ENCODE measurements around the gene DENND4A.

The DENND4A gene

DNA sequence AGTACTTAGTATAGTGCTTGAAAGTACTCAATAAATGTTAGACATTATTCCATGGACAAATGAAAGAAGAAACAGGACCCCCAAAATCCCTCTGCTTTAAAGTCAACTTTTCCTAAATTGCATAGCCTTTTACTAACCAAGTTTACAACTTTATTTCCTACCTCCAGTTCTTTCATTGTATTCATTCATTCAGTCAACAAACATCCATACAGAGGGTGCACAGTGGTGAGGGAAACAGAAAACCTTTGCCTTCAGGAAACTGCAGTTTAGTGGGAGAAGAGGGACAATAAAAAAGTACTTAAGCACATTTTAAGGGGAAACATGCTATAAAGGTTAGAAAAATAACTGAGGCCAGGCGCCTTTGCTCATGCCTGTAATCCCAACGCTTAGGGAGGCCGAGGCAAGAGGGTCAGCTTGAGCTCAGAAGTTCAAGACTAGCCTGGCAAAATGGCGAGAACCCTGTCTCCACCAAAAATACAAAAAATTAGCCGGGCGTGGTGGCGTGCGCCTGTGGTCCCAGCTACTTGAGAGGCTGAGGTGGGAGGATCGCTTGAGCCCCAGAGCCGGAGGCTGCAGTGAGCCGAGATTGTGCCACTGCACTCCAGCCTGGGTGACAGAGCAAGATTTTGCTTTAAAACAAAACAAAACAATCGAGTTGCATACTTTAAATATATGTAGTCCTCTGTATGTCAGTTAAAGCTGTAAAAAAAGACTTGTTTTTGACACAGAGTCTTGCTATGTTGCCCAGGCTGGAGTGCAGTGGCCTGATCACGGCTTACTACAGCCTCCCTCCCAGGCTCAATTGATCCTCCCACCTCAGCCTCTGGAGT lies 1.1 kb upstream of the DENND4A start:
- peak overlapping the region; percentile 71 for H3K4me3 ChIP-seq (ENCODE audit: low read depth, low read length)
- H3K9me3 ChIP-seq (ENCODE audit: severe bottlenecking): no peaks in the 10 kb centered on the region
- TF ChIP-seq, protein P1, sequence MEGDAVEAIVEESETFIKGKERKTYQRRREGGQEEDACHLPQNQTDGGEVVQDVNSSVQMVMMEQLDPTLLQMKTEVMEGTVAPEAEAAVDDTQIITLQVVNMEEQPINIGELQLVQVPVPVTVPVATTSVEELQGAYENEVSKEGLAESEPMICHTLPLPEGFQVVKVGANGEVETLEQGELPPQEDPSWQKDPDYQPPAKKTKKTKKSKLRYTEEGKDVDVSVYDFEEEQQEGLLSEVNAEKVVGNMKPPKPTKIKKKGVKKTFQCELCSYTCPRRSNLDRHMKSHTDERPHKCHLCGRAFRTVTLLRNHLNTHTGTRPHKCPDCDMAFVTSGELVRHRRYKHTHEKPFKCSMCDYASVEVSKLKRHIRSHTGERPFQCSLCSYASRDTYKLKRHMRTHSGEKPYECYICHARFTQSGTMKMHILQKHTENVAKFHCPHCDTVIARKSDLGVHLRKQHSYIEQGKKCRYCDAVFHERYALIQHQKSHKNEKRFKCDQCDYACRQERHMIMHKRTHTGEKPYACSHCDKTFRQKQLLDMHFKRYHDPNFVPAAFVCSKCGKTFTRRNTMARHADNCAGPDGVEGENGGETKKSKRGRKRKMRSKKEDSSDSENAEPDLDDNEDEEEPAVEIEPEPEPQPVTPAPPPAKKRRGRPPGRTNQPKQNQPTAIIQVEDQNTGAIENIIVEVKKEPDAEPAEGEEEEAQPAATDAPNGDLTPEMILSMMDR (IDR thresholded peaks at IDR 0.05; ENCODE audit: low read depth, low read length): no peak
- no peaks in the 10 kb centered on the region for H3K36me3 ChIP-seq
- DNase-seq: no peak
- H3K27me3 ChIP-seq (ENCODE audit: insufficient read depth, low read depth, severe bottlenecking): no peaks in the 10 kb centered on the region
- peak overlapping the region; percentile 91 for H3K27ac ChIP-seq

DNA sequence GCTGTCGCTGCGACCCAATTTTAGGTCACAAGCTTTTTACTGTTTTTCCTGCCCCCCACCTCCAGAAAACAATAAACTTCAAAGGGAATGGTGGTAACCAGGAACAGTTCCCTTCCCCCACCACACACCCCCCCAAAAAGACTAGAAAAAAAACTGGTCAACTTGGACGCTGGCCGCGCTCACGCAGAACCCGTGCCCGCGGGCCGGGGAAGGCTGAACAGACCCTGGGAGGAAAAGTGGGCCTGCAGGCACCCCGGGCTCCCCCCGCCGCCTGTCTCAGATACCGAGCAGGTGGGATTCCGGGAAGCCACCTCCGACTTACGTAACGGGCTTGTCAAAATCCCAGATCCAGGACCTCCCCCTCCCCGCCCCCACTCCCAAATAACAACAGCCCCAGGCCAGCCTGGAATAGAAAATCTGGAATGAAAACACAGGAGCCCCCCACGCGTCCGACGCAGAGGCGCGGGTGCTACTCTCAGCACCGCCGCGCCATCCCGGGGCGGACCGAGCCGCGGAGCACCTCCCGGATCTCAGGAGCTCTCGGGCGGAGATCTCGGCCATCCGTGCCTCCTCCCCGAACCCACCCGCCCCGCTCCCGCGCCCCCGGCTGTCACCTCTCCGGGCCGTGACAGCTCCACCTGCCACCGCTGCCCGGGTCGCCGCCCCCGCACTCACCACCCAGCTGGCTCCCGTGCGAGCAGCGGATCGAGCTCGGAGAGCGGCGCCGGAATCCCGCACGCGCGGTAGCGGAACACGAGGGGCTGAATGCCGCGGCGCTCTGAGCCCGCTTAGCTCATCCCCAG lies 557 bp downstream of the DENND4A start:
- Histone ChIP-seq H3K9me3 (ENCODE audit: severe bottlenecking) (no peaks in the 10 kb centered on the region), H3K27ac (peak overlapping the region; percentile 74), H3K4me3 (ENCODE audit: low read depth, low read length) (peak overlapping the region; percentile 75), H3K27me3 (ENCODE audit: insufficient read depth, low read depth, severe bottlenecking) (no peaks in the 10 kb centered on the region), H3K36me3 (no peaks in the 10 kb centered on the region)
- TF ChIP-seq, protein P1 (IDR thresholded peaks at IDR 0.05; ENCODE audit: low read depth, low read length): no peak
- peak; percentile 69 for DNase-seq

GRCh38 chr15:65790694-65791334 lies 1.3 kb downstream of the DENND4A start:
- Histone ChIP-seq H3K27ac (peak overlapping the region; percentile 74), H3K27me3 (ENCODE audit: insufficient read depth, low read depth, severe bottlenecking) (no peaks in the 10 kb centered on the region), H3K9me3 (ENCODE audit: severe bottlenecking) (no peaks in the 10 kb centered on the region), H3K36me3 (no peaks in the 10 kb centered on the region), H3K4me3 (ENCODE audit: low read depth, low read length) (peak overlapping the region; percentile 75)
- TF ChIP-seq, protein P1 (IDR thresholded peaks at IDR 0.05; ENCODE audit: low read depth, low read length): no peak
- no peak for DNase-seq

- no peaks in the 10 kb centered on the region for H3K9me3 ChIP-seq (ENCODE audit: severe bottlenecking)
- TF ChIP-seq, protein P1 (IDR thresholded peaks at IDR 0.05; ENCODE audit: low read depth, low read length): no peak
- no peak overlapping the region for H3K27ac ChIP-seq
- H3K36me3 ChIP-seq: no peaks in the 10 kb centered on the region
- no peaks in the 10 kb centered on the region for H3K27me3 ChIP-seq (ENCODE audit: insufficient read depth, low read depth, severe bottlenecking)
- H3K4me3 ChIP-seq (ENCODE audit: low read depth, low read length): no peak overlapping the region
- no peak for DNase-seq
Measured at GRCh38 chr15:65789759-65790425, 2.2 kb downstream of the DENND4A start.

DNA sequence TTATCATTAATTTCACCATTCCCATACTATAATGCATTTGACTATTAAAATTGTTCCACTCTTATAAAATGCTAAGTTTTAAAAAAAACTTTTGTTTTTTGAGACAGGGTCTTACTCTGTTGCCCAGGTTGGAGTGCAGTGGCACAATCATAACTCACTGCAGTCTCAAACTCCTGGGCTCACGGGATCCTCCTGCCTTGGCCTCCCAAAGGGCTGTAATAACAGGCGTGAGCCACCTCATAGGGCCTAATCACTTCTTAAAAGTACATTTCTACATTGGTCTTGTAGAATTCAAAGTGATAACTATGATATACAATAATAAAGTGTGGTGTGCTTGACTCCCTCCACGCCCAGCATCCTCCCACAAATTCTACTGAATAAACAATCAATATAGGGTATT lies 3.0 kb downstream of the DENND4A start:
- Histone ChIP-seq H3K9me3 (ENCODE audit: severe bottlenecking) (no peaks in the 10 kb centered on the region), H3K27ac (no peak overlapping the region), H3K4me3 (ENCODE audit: low read depth, low read length) (no peak overlapping the region), H3K36me3 (no peaks in the 10 kb centered on the region), H3K27me3 (ENCODE audit: insufficient read depth, low read depth, severe bottlenecking) (no peaks in the 10 kb centered on the region)
- no peak for DNase-seq
- TF ChIP-seq, protein P1 (IDR thresholded peaks at IDR 0.05; ENCODE audit: low read depth, low read length): no peak

Data from WERI-Rb-1 (cell line).